HepG2 (cell line): ENCODE measurements around the gene RAB6A. TPM values are rescaled to one million over a fixed set of nuclear protein-coding genes. Genes with fewer than 3 reads are reported as not detected.
A peak's percentile ranks its signal among the peaks of the same experiment; 100 is the strongest.

Source experiments
- AKAP8 ChIP-seq: sonication (generic); formaldehyde crosslinking; IDR thresholded peaks from 2 replicates; pipeline ENCODE4 v1.5.1; 2020; ENCODE audit warnings: mild to moderate bottlenecking, missing genetic modification reagents
- KDM6A ChIP-seq: IDR thresholded peaks from 2 replicates; pipeline ENCODE4 v1.6.1; 2016; ENCODE audit warnings: low read depth
- KLF12 ChIP-seq: sonication (generic); formaldehyde crosslinking; IDR thresholded peaks from 2 replicates; pipeline ENCODE4 v1.4.0; 2020; ENCODE audit warnings: missing genetic modification reagents, borderline replicate concordance
- MEIS1 ChIP-seq: sonication (generic); formaldehyde crosslinking; IDR thresholded peaks from 2 replicates; pipeline ENCODE4 v1.9.0; 2021; ENCODE audit warnings: mild to moderate bottlenecking, missing genetic modification reagents, moderate library complexity, borderline replicate concordance
- MTF2 ChIP-seq: sonication (generic); formaldehyde crosslinking; IDR thresholded peaks from 2 replicates; pipeline ENCODE4 v1.5.0; 2020; ENCODE audit warnings: missing genetic modification reagents, borderline replicate concordance
- RCOR2 ChIP-seq: IDR thresholded peaks from 2 replicates; pipeline ENCODE4 v1.6.1; 2016; ENCODE audit warnings: missing biosample characterization, missing genetic modification reagents
- SP5 ChIP-seq: IDR thresholded peaks from 2 replicates; pipeline ENCODE4 v1.6.1; 2016; ENCODE audit warnings: low read depth, borderline replicate concordance
- TAF1 ChIP-seq: sonication (generic); formaldehyde crosslinking; IDR thresholded peaks from 2 replicates; pipeline ENCODE4 v1.4.0; 2020; ENCODE audit warnings: missing genetic modification reagents
- TSC22D2 ChIP-seq: sonication (generic); formaldehyde crosslinking; IDR thresholded peaks from 2 replicates; pipeline ENCODE4 v1.5.1; 2020; ENCODE audit warnings: missing genetic modification reagents, mild to moderate bottlenecking, borderline replicate concordance
- ZNF205 ChIP-seq: IDR thresholded peaks from 2 replicates; pipeline ENCODE4 v1.6.1; 2018; ENCODE audit warnings: missing biosample characterization, missing genetic modification reagents
- ZNF253 ChIP-seq: sonication (generic); formaldehyde crosslinking; IDR thresholded peaks from 2 replicates; pipeline ENCODE4 v1.8.0; 2022; ENCODE audit warnings: mild to moderate bottlenecking, missing genetic modification reagents, borderline replicate concordance
- ZNF317 ChIP-seq: sonication (generic); formaldehyde crosslinking; IDR thresholded peaks from 2 replicates; pipeline ENCODE4 v1.5.0; 2020; ENCODE audit warnings: mild to moderate bottlenecking, missing genetic modification reagents
- ZNF343 ChIP-seq: sonication (generic); formaldehyde crosslinking; IDR thresholded peaks from 2 replicates; pipeline ENCODE4 v1.4.0; 2020; ENCODE audit warnings: mild to moderate bottlenecking, missing genetic modification reagents
- ZNF530 ChIP-seq: sonication (generic); formaldehyde crosslinking; IDR thresholded peaks from 2 replicates; pipeline ENCODE4 v1.5.0; 2020; ENCODE audit warnings: low read depth, mild to moderate bottlenecking, missing genetic modification reagents
- ZNF547 ChIP-seq: sonication (generic); formaldehyde crosslinking; IDR thresholded peaks from 2 replicates; pipeline ENCODE4 v1.5.1; 2020; ENCODE audit warnings: mild to moderate bottlenecking, missing genetic modification reagents
- ZNF629 ChIP-seq: sonication (generic); formaldehyde crosslinking; conservative IDR thresholded peaks from 2 replicates; pipeline ENCODE4 v1.5.0; 2020; ENCODE audit warnings: missing genetic modification reagents
- ZNF709 ChIP-seq: sonication (generic); formaldehyde crosslinking; IDR thresholded peaks from 2 replicates; pipeline ENCODE4 v1.5.0; 2020; ENCODE audit warnings: mild to moderate bottlenecking, missing genetic modification reagents
- ZSCAN22 ChIP-seq: sonication (generic); formaldehyde crosslinking; IDR thresholded peaks from 2 replicates; pipeline ENCODE4 v1.4.0; 2020; ENCODE audit warnings: mild to moderate bottlenecking, missing genetic modification reagents
- polyA plus RNA-seq, 8 experiments: library from polyadenylated mRNA; depleted of rRNA in 3 of 8; stranded (reverse) in 7 of 8; unstranded in 1 of 8; fragments of >200 nt; fragmentation: Illumina TruSeq in 4 of 8; extraction: Trizol in 4 of 8; gene quantifications; 2 replicates each; pipeline versions ENCODE4 v1.2.1 to v1.2.3, GENCODE V29; 2011 to 2016; ENCODE audit warnings: low read depth in 4 of 8, missing spikeins in 1 of 8, mixed read lengths in 1 of 8; ENCODE audit not compliant: insufficient read depth in 1 of 8
- total RNA-seq, 5 experiments: library from RNA; depleted of rRNA; stranded (reverse); fragments of >200 nt; fragmentation: Illumina TruSeq; extraction: Trizol; gene quantifications; 2 replicates each; pipeline ENCODE4 v1.2.3, GENCODE V29; 2016; ENCODE audit warnings: low read depth in 1 of 5
- TF ChIP-seq, protein P1 (sequence below): IDR thresholded peaks from 2 replicates; pipeline ENCODE4 v1.6.1; 2012; ENCODE audit warnings: low read length, improper control_type of control experiment
- TF ChIP-seq, protein P2 (sequence below): sonication (generic); formaldehyde crosslinking; IDR thresholded peaks from 2 replicates; pipeline ENCODE4 v1.4.0; 2020; ENCODE audit warnings: missing genetic modification reagents
- TF ChIP-seq, protein P3 (sequence below): sonication (generic); formaldehyde crosslinking; IDR thresholded peaks from 2 replicates; pipeline ENCODE4 v1.4.0; 2020; ENCODE audit warnings: low read depth, mild to moderate bottlenecking, missing genetic modification reagents
- TF ChIP-seq, protein P4 (sequence below): IDR thresholded peaks from 2 replicates; pipeline ENCODE4 v1.6.1; 2016; ENCODE audit warnings: control low read depth
- TF ChIP-seq, protein P5 (sequence below): sonication (generic); formaldehyde crosslinking; IDR thresholded peaks from 2 replicates; pipeline ENCODE4 v1.4.0; 2020; ENCODE audit warnings: missing genetic modification reagents, borderline replicate concordance

RAB6A gene
- total and polyA plus RNA-seq, 2 of the 13 experiments (the other 11 are each of a cell fraction or from before 2014, with no cell fraction given): 74.3 to 121 TPM

DNA sequence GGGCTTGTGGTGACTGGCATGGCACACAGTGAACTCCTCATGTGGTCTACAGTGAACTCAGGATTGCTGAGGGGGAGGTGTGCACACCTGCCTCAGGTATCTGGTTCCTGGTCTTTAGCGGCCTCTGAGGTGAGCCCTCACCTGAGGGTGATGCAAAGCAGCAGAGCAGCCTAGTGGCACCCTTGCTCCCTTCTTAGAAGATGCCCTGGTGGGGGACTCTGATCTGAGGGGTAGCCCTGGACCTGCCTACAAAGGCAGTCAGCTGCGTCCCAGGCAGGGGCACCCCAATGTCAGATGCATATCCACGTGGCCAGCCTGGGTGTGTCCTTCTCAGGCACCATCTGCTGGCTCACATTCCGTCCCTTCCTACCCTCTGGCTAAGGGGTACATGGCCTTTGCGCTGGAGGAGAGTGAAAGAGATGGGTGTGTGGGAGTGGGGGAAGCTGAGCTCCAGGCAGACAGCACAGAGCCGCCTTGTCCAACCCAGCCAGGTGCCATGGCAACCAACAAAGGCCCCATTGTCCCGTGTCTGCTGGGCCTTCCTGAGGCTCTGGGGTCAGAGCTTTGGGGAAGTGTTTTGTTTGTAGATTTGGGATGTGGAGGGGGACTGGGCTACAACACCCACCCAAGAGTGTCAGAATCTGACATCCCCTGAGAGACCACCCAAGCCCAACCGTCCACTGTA is 108.7 kb downstream of the RAB6A start (continued):
- TF ChIP-seq, protein P1, sequence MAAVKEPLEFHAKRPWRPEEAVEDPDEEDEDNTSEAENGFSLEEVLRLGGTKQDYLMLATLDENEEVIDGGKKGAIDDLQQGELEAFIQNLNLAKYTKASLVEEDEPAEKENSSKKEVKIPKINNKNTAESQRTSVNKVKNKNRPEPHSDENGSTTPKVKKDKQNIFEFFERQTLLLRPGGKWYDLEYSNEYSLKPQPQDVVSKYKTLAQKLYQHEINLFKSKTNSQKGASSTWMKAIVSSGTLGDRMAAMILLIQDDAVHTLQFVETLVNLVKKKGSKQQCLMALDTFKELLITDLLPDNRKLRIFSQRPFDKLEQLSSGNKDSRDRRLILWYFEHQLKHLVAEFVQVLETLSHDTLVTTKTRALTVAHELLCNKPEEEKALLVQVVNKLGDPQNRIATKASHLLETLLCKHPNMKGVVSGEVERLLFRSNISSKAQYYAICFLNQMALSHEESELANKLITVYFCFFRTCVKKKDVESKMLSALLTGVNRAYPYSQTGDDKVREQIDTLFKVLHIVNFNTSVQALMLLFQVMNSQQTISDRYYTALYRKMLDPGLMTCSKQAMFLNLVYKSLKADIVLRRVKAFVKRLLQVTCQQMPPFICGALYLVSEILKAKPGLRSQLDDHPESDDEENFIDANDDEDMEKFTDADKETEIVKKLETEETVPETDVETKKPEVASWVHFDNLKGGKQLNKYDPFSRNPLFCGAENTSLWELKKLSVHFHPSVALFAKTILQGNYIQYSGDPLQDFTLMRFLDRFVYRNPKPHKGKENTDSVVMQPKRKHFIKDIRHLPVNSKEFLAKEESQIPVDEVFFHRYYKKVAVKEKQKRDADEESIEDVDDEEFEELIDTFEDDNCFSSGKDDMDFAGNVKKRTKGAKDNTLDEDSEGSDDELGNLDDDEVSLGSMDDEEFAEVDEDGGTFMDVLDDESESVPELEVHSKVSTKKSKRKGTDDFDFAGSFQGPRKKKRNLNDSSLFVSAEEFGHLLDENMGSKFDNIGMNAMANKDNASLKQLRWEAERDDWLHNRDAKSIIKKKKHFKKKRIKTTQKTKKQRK: no peak
- TF ChIP-seq, protein P2, sequence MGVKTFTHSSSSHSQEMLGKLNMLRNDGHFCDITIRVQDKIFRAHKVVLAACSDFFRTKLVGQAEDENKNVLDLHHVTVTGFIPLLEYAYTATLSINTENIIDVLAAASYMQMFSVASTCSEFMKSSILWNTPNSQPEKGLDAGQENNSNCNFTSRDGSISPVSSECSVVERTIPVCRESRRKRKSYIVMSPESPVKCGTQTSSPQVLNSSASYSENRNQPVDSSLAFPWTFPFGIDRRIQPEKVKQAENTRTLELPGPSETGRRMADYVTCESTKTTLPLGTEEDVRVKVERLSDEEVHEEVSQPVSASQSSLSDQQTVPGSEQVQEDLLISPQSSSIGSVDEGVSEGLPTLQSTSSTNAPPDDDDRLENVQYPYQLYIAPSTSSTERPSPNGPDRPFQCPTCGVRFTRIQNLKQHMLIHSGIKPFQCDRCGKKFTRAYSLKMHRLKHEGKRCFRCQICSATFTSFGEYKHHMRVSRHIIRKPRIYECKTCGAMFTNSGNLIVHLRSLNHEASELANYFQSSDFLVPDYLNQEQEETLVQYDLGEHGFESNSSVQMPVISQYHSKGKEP (CRISPR knock-in tag): no peak
- TF ChIP-seq ZNF317 (CRISPR knock-in tag) (no peak), ZNF547 (CRISPR knock-in tag) (no peak), TAF1 (no peak; the same call in 1 of the 2 replicates), ZNF629 (CRISPR knock-in tag) (peak; percentile 85), KLF12 (CRISPR knock-in tag) (no peak), MEIS1 (CRISPR knock-in tag) (no peak), MTF2 (CRISPR knock-in tag) (no peak), KDM6A (CRISPR knock-in tag) (peak; percentile 71), SP5 (CRISPR knock-in tag) (no peak; the same call in 1 of the 2 replicates), TSC22D2 (CRISPR knock-in tag) (no peak), ZNF253 (CRISPR knock-in tag) (no peak), ZSCAN22 (CRISPR knock-in tag) (no peak), ZNF709 (CRISPR knock-in tag) (no peak), ZNF343 (CRISPR knock-in tag) (peak; percentile 54; the same call in 1 of the 2 replicates), ZNF530 (CRISPR knock-in tag) (no peak), AKAP8 (no peak), RCOR2 (CRISPR knock-in tag) (peak; percentile 62; the same call in 1 of the 2 replicates), ZNF205 (0 out of 2 replicates have a peak, but pooled peaks have one; percentile 18)
- TF ChIP-seq, protein P3, sequence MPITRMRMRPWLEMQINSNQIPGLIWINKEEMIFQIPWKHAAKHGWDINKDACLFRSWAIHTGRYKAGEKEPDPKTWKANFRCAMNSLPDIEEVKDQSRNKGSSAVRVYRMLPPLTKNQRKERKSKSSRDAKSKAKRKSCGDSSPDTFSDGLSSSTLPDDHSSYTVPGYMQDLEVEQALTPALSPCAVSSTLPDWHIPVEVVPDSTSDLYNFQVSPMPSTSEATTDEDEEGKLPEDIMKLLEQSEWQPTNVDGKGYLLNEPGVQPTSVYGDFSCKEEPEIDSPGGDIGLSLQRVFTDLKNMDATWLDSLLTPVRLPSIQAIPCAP (CRISPR knock-in tag): no peak
- TF ChIP-seq, protein P4, sequence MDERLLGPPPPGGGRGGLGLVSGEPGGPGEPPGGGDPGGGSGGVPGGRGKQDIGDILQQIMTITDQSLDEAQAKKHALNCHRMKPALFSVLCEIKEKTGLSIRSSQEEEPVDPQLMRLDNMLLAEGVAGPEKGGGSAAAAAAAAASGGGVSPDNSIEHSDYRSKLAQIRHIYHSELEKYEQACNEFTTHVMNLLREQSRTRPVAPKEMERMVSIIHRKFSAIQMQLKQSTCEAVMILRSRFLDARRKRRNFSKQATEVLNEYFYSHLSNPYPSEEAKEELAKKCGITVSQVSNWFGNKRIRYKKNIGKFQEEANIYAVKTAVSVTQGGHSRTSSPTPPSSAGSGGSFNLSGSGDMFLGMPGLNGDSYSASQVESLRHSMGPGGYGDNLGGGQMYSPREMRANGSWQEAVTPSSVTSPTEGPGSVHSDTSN (CRISPR knock-in tag): no peak
- TF ChIP-seq, protein P5, sequence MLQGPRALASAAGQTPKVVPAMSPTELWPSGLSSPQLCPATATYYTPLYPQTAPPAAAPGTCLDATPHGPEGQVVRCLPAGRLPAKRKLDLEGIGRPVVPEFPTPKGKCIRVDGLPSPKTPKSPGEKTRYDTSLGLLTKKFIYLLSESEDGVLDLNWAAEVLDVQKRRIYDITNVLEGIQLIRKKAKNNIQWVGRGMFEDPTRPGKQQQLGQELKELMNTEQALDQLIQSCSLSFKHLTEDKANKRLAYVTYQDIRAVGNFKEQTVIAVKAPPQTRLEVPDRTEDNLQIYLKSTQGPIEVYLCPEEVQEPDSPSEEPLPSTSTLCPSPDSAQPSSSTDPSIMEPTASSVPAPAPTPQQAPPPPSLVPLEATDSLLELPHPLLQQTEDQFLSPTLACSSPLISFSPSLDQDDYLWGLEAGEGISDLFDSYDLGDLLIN (CRISPR knock-in tag): no peak
